Neural progenitor cell (in vitro differentiated cells): ENCODE results near the gene DYNLT2.

Experiments
- CTCF ChIP-seq: fragments of 200-600 bp; sonication (generic); IDR thresholded peaks from 2 replicates; pipeline ENCODE4 v1.5.1; 2017; ENCODE audit warnings: antibody characterized with exemption, mild to moderate bottlenecking
- EZH2 ChIP-seq: fragments of 200-600 bp; sonication (generic); IDR thresholded peaks from 2 replicates; pipeline ENCODE4 v1.6.1; 2017; ENCODE audit warnings: antibody characterized with exemption, mild to moderate bottlenecking, moderate library complexity

DNA sequence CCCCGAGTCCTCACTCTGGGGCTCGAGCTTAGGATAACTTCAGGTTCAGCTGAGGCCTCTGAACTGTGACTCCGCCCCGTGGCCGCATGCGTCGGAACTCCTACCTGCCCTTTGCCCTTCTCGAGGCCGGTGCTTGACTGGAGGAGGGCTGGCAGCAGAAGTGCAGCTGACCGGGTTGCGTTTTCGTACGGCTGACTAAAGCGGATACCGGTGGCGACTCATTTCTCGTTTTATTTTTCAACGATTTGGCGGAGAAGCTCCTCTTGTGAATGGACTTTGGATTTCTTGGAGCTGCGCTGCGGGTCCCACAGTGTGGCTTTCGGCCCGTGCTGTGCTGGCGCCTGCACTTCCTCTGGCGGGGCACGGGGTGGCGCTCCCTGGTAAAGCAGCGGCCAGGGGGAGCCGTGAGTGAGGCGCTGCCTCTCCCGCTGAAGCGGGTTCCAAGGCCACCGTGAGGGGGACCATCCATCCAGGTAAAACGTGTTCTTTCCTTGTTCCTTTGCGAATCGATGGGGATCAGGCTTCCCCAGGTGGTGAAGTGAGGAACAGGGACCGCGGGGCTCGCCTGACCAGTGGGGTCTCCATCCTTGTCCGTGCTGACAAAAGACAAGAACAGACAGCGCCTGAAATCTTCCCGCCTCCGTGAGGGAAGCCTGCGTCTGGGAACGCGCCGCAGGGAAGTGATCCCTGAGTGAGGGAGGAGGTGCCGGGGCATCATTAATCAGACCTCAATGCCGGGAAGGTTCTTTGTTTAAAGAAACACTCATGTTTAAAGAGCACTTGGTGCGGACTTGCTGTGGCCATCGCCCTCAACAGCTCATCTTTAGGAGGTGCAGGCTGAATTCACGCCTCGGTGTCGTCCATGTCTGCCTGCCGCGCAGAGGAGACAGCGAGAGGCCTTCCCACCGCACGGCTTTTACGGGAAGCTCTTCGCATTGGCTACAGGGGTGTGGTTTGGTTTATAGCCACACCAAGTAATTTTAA lies 38.9 kb upstream of the DYNLT2 start:
- TF ChIP-seq CTCF (peak; percentile 89), EZH2 (no peak)
